T-helper 2 cell treated with Interferon-gamma antibody and Interleukin-4, amounts not matched to agents 5 μg/mL and 100 μg/mL, for 36 hours (primary cell): ENCODE measurements around the gene NTN5.
"Not testable (repeated sequence)": the region's sequence is repeated elsewhere in the genome, so short reads cannot be mapped to it uniquely, and the experiment has no call there.

Experiments used
- DNase-seq: peaks from one replicate; pipeline ENCODE4 v3.0.0; 2021; ENCODE audit warnings: low spot score
- H3K27ac Mint-ChIP-seq: one replicate; pipeline ENCODE4 v1.8.0; 2021; ENCODE audit warnings: mild to moderate bottlenecking, mixed read lengths
- H3K27me3 Mint-ChIP-seq: one replicate; pipeline ENCODE4 v1.8.0; 2021; ENCODE audit warnings: low read depth, mixed read lengths
- H3K36me3 Mint-ChIP-seq: one replicate; pipeline ENCODE4 v1.8.0; 2021; ENCODE audit warnings: low read depth, mixed read lengths
- H3K4me1 Mint-ChIP-seq: one replicate; pipeline ENCODE4 v1.8.0; 2021; ENCODE audit warnings: low read depth, mixed read lengths
- H3K4me3 Mint-ChIP-seq: one replicate; pipeline ENCODE4 v1.8.0; 2022; ENCODE audit warnings: mild to moderate bottlenecking, moderate library complexity, mixed read lengths
- H3K9me3 Mint-ChIP-seq: one replicate; pipeline ENCODE4 v1.8.0; 2021; ENCODE audit warnings: mixed read lengths

Gene NTN5

DNA sequence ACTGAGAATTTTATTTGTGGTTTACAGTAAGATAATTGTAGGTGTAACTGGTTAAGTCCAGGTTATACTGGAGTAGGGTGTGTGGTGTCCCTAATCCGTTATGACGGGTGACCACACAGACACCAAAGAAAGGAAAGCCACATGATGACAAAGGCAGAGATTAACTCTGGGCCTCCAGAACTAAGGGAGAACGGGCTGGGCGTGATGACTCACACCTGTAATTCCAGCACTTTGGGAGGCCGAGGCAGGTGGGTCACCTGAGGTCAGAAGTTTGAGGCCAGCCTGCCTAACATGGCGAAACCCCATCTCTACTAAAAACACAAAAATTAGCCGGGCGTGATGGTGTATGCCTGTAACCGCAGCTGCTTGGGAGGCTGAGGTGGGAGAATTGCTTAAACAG, 12.8 kb upstream of the NTN5 start:
- H3K27me3 Mint-ChIP-seq = no peaks in the 10 kb centered on the region
- H3K9me3 Mint-ChIP-seq = no peaks in the 10 kb centered on the region
- no peaks in the 10 kb centered on the region for H3K36me3 Mint-ChIP-seq
- H3K4me3 Mint-ChIP-seq = no peak overlapping the region
- no peak overlapping the region for H3K27ac Mint-ChIP-seq
- H3K4me1 Mint-ChIP-seq = no peaks in the 10 kb centered on the region
- DNase-seq = no peak

GRCh38 chr19:48683349-48683748, 10.5 kb upstream of the NTN5 start:
- H3K4me3 Mint-ChIP-seq = no peak overlapping the region

GRCh38 chr19:48681127-48681470, 8.3 kb upstream of the NTN5 start:
- Mint-ChIP-seq H3K27ac (no peak overlapping the region), H3K27me3 (no peaks in the 10 kb centered on the region), H3K9me3 (no peaks in the 10 kb centered on the region), H3K4me3 (no peak overlapping the region), H3K36me3 (no peaks in the 10 kb centered on the region), H3K4me1 (no peaks in the 10 kb centered on the region)
- no peak for DNase-seq

More at GRCh38 chr19:48683349-48683748, 10.5 kb upstream of the NTN5 start:
- no peak for DNase-seq
- Mint-ChIP-seq H3K27ac (no peak overlapping the region), H3K9me3 (no peaks in the 10 kb centered on the region), H3K27me3 (no peaks in the 10 kb centered on the region), H3K4me1 (no peaks in the 10 kb centered on the region), H3K36me3 (no peaks in the 10 kb centered on the region)

DNA sequence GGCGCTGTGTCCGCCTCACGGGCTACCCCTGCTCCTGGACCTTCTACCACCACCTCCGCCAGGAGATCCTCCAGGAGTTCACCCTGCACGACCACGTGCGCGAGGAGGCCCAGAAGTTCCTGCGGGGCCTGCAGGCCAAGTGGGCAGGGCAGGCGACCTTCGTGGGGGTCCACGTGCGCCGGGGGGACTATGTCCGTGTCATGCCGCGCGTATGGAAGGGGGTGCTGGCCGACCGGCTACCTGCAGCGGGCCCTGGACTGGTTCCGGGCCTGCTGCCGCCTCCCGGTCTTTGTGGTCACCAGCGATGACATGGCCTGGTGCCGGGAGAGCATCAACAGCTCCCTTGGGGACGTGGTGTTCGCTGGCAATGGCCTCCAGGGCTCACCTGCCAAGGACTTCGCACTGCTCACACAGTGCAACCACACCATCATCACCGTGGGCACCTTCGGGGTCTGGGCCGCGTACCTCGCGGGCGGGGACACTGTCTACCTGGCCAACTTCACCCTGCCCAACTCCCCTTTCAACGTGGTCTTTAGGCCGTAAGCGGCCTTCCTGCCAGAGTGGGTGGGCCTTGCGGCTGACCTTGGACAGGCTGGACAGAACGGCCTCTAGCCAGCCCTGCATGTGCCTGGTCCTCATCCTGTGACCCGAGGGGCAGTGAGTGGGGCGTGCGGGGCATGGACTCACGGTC, 7.8 kb upstream of the NTN5 start:
- no peaks in the 10 kb centered on the region for H3K9me3 Mint-ChIP-seq
- no peaks in the 10 kb centered on the region for H3K4me1 Mint-ChIP-seq
- no peaks in the 10 kb centered on the region for H3K36me3 Mint-ChIP-seq
- no peaks in the 10 kb centered on the region for H3K27me3 Mint-ChIP-seq
- no peak overlapping the region for H3K27ac Mint-ChIP-seq
- DNase-seq = no peak
- no peak overlapping the region for H3K4me3 Mint-ChIP-seq

- H3K4me1 Mint-ChIP-seq, H3K27me3 Mint-ChIP-seq, H3K27ac Mint-ChIP-seq, DNase-seq, H3K4me3 Mint-ChIP-seq, H3K36me3 Mint-ChIP-seq, H3K9me3 Mint-ChIP-seq: not testable (repeated sequence)
Observed at GRCh38 chr19:48680006-48680405, 7.2 kb upstream of the NTN5 start.

GRCh38 chr19:48678201-48678600, 5.4 kb upstream of the NTN5 start:
- Mint-ChIP-seq H3K27ac (no peak overlapping the region), H3K27me3 (no peaks in the 10 kb centered on the region), H3K4me3 (no peak overlapping the region), H3K4me1 (peaks cover 1% of the 10 kb centered on the region), H3K36me3 (no peaks in the 10 kb centered on the region), H3K9me3 (no peaks in the 10 kb centered on the region)
- no peak for DNase-seq

DNA sequence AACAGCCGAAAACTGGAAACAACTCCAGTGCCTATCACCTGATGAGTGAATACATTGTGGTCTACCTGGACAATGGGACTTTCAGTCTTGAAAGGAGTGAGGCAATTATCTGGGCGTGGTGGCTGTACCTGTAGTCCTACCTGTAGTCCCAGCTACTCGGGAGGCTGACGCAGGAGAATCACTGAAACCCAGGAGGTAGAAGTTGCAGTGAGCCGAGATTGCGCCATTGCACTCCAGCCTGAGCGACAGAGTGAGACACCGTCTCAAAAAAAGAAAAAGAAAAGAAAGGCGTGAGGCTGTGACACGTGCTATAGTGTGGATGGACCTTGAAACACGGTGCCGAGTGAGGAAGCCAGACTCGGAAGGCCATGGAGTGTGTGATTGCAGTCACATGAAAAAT, 4.1 kb upstream of the NTN5 start:
- H3K9me3 Mint-ChIP-seq = no peaks in the 10 kb centered on the region
- H3K36me3 Mint-ChIP-seq = no peaks in the 10 kb centered on the region
- no peak overlapping the region for H3K4me3 Mint-ChIP-seq
- no peak overlapping the region for H3K27ac Mint-ChIP-seq
- no peaks in the 10 kb centered on the region for H3K27me3 Mint-ChIP-seq
- H3K4me1 Mint-ChIP-seq = peaks cover 1% of the 10 kb centered on the region
- no peak for DNase-seq

- no peaks in the 10 kb centered on the region for H3K27me3 Mint-ChIP-seq
- no peak overlapping the region for H3K4me3 Mint-ChIP-seq
- H3K4me1 Mint-ChIP-seq = peaks cover 1% of the 10 kb centered on the region
- no peak overlapping the region for H3K27ac Mint-ChIP-seq
- H3K36me3 Mint-ChIP-seq = no peaks in the 10 kb centered on the region
- no peaks in the 10 kb centered on the region for H3K9me3 Mint-ChIP-seq
- no peak for DNase-seq
Observed at GRCh38 chr19:48676487-48676886, 3.7 kb upstream of the NTN5 start.

DNA sequence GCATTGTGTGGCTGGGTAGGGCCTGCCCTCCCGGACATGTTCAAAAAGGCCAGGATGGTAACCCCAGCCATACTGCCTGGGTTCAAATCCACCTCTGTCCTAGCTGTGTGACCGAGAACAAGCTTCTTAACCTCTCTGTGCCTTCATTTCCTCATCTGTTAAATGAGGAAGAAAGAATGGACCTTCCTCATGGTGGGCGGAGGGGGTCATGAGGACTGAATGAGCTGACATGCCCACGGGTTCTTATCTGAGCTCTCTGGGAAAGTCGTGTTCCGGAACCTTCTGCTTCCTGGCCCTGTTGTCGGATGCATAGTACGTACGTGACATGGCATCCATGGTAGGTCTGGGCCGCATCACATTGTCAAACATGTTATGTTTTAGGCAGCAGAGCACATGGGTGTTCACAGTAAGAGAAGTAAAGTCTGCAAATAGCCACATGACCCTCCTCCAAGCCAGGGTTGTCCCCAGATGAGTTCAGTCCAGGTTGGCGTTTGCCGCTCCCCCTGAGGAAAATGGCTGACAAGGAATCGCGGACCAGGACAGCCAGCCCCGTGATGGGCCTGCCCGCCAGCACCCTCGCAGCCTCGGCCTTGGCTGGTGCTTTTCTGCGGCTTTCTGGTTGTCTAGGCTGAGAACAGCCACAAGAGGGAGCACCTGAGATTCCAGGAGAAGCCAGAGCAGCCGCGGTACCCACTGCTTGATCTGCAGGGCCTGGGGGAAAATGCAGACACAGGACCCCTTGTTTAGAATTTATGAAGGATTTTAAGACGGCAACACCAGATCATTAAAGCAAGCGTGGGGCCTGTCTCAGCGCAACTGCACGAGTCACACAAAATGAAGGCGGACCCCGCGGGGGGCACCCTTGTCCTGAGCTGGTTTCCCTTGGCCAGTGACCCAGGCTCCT, 2.4 kb upstream of the NTN5 start:
- H3K4me3 Mint-ChIP-seq = no peak overlapping the region
- peak; percentile 61 for DNase-seq
- H3K36me3 Mint-ChIP-seq = no peaks in the 10 kb centered on the region
- H3K27me3 Mint-ChIP-seq = no peaks in the 10 kb centered on the region
- H3K4me1 Mint-ChIP-seq = peaks cover 1% of the 10 kb centered on the region
- H3K27ac Mint-ChIP-seq = no peak overlapping the region
- no peaks in the 10 kb centered on the region for H3K9me3 Mint-ChIP-seq

DNA sequence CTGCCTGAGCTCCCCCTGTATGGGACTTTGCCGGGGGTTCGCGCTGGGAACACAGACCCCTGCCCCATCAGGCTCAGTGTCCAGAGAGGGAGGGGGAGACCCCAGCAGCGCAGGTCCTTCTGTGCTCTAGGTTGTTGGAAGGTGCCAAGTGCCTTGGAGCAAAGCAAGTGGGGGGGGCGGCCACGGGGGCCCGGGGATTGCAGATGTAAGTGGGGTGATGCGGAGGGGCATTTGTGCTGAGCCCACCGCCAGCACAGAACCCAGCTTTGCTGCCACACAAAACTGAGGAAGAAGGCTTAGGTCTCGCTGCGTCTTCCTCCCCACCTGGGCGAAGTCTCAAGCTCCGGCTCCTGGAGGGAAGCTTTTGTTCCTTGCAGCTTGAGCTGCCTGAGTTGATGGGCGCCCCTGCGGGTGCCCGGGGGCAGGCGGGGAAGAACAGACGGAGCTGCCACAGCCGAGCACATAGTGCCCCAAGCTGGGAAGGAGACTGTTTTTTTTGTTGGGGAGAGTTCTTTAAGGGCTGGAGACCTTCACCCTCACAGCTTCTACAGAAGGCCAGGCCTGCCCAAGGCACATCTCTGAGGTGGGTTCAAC, 1.5 kb upstream of the NTN5 start:
- peaks cover 7% of the 10 kb centered on the region for H3K9me3 Mint-ChIP-seq

DNA sequence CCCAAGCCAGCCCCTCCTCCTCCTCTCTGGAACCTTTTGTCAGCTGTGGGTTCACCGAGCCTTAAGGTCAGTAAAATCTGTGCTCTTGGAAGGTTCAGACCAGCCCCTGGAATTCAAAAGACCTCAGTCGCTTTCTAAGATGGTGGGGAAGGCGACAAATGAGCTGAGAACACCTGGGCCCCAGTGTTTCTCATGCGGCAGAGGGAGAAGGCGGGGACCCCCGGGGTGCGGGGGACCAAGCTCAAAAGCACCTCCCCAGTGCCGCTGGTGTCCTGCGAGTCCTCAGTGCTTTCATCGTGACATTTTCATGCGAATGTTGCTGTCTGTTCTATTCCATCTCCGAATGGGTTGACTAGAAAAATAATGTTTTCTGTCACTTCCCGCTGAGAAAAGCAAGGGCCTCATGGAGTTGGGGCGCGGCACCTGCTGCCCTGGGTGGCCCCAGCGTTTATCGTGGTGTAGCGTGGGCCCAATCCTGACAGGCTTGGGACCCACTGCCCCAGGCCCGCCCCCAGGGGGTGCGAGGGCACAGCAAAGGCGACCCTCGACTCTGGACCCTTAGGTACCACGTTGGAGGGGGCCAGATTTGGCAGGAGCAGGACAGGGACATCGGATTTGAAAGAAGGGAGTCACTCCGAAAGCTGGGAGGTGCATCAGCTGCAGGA, 751 bp upstream of the NTN5 start:
- Mint-ChIP-seq H3K36me3 (peaks cover 2% of the 10 kb centered on the region), H3K9me3 (peaks cover 11% of the 10 kb centered on the region), H3K27me3 (no peaks in the 10 kb centered on the region), H3K4me3 (no peak overlapping the region), H3K4me1 (peaks cover 1% of the 10 kb centered on the region), H3K27ac (no peak overlapping the region)
- DNase-seq = no peak

More for the DNA sequence above, 1.5 kb upstream of the NTN5 start:
- H3K36me3 Mint-ChIP-seq = peaks cover 2% of the 10 kb centered on the region
- no peak overlapping the region for H3K4me3 Mint-ChIP-seq
- no peaks in the 10 kb centered on the region for H3K27me3 Mint-ChIP-seq
- no peak overlapping the region for H3K27ac Mint-ChIP-seq
- DNase-seq = no peak
- peaks cover 1% of the 10 kb centered on the region for H3K4me1 Mint-ChIP-seq

- no peak overlapping the region for H3K4me3 Mint-ChIP-seq
- DNase-seq = no peak
- peaks cover 2% of the 10 kb centered on the region for H3K36me3 Mint-ChIP-seq
- peaks cover 11% of the 10 kb centered on the region for H3K9me3 Mint-ChIP-seq
- no peak overlapping the region for H3K27ac Mint-ChIP-seq
- H3K4me1 Mint-ChIP-seq = peaks cover 1% of the 10 kb centered on the region
- no peaks in the 10 kb centered on the region for H3K27me3 Mint-ChIP-seq
Observed at GRCh38 chr19:48671446-48671995, 1.3 kb downstream of the NTN5 start.

GRCh38 chr19:48670699-48671445, 1.9 kb downstream of the NTN5 start:
- Mint-ChIP-seq H3K9me3 (peaks cover 11% of the 10 kb centered on the region), H3K4me1 (peaks cover 1% of the 10 kb centered on the region), H3K36me3 (peaks cover 2% of the 10 kb centered on the region), H3K27ac (no peak overlapping the region), H3K27me3 (no peaks in the 10 kb centered on the region), H3K4me3 (no peak overlapping the region)
- DNase-seq = no peak
